Tongue (tissue), 2 donors: ENCODE measurements around the gene KCNJ2. TPM values are rescaled to one million over a fixed set of nuclear protein-coding genes. Genes with fewer than 3 reads are reported as not detected.

ENCODE experiments used
- DNase-seq: peaks from one replicate; pipeline ENCODE4 v3.0.0-alpha.2; 2015
- total RNA-seq: library from RNA; depleted of rRNA; stranded (reverse); fragments of >200 nt; gene quantifications from one replicate; pipeline ENCODE4 v1.2.3, GENCODE V29; 2014

Gene KCNJ2
- total RNA-seq = 19.1 TPM

DNA sequence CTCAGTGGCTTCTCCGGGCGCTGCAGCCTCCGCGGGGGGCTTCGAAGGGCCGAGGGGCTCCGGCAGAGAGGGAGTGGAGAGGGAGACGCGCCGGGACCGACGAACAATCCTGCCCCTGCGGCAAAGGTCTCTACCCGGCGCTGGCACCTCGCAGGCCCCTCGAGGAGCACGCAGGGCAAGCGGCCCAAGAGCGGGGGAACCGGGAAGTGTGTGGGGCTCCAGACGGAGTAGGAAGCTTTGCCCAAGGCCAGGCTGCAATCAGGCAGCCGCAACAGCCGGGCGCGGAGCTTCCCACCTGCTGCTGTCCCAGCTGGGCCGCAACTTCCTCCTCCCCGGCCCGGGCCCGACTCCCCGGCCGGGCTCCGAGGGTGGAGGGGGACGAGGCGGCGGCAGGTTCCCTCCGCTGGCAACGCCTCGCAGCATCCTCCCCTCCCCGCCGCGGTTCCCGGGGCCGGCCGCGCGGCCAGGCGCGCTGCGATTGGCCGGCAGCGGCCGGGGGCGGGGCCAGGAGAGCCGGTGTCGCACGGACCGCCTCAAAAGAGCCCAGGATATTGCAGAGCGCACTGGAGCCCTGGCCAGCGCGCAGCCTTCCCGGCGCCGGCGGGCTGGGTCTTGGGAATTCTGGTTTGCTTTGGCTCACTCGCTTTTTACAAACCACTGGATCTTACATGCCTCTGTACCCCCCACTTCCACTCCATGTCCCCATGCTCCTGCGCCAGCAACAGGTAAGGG lies at the start of gene KCNJ2:
TSS of gene KCNJ2 (plus strand) at position 556 of the 732 bp plus-strand sequence. CDS start 5,508 bp downstream, outside the sequence.
- peak; percentile 95 for DNase-seq

DNA sequence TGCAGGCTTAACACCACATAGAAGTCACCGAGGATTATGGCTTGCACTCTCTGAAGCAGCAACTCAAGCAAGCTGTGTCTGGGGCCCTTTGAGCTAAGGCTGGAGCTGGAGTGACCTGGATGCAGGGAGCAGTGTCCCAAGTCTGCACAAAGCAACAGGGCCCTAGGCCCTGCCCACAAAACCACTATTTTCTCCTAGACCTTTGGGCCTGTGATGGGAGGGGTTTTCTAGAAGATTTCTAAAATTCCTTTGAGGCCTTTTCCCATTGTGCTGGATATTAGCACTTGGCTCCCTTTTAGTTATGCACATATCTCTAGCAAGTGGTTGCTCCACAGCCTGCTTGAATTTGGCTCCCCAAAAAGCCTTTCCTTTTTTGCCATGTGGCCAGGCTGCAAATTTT lies 49.8 kb upstream of the KCNJ2 start:
- DNase-seq = no peak

DNA sequence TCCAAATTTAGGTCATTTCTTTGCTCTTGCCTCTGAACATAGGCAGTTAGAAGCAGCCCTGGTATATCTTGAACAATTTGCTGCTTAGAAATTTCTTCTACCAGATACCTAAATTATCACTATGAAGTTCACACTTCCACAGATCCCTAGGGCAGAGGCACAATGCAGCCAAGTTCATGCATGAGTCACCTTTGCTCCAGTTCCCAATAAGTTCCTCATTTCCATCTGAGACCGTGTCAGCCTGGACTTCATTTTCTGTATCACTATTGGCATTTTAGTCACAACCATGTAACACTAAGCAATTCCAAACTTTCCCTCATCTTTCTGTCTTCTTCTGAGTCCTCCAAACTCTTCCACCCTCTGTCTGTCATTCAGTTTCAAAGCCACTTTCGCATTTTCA lies 49.3 kb upstream of the KCNJ2 start:
- no peak for DNase-seq

DNA sequence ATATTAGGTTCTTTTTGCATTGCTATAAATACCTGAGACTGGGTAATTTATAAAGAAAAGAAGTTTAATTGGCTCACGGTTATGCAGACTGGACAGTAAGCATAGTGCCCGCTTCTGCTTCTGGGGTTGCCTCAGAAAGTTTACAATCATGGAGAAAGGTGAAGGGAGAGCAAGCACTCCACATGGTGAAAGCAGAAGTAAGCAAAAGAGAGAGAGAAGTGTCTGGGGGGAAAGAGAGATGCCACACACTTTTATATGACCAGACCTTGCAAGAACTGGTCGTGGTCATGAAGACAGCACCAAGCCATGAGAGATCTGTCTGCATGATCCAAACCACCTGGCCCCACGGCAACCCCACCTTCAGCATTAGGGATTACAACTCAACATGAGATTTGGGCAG lies 48.9 kb upstream of the KCNJ2 start:
- DNase-seq = no peak

DNA sequence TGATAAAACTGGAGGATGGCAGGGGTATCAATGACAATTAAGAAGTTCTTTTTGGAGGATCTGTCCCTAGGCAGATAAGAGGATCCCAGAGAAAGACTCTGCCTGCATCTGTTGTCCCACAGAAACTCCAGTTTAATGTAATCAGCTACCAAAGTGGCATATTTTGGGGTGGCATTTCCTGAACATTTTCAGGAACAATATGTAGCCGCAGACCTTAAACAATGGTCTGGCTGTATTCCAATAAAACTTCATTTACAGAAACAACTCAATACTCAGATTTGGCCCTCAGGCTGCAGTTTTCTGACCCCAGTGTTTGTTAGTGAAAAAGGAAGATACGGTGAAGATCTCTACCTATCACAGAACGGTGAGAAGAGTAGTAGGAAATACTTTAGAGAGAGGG lies 48.2 kb upstream of the KCNJ2 start:
- DNase-seq = no peak

DNA sequence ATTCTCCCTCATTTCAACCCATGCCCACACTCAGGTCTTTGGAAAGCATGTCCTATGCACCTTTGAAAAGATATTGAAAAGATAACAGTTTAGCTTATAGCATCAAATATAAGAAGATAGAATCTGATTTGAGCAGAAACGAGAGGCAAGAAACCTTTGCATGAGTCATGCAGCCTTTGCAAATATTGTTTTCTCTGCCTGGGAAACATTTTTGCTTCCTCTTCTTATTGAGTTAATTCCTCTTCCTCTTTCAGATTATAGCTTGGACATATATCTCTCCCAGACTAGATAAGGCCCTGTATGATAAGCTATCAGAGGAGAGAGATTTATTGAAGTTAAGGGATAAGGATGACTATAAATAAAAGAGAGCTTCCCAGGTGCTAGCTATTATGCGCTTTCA lies 46.1 kb upstream of the KCNJ2 start:
- DNase-seq = no peak

DNA sequence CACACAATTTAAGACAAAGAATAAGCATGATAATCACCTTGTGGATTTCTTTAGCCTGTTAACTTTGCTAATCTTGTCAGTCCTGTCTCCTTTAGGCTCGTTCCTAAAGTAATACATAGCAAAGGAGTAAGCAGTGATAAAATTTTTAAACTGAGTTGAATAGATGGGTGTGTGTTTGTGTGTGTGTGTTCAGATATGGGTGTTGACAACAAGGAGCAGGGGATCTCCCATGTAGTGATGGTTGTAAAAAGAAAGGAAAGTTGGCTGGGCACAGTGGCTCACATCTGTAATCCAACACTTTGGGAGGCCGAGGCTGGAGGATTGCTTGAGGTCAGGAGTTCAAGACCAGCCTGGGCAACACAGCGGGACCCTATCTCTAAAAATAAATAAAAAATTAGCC lies 44.6 kb upstream of the KCNJ2 start:
- no peak for DNase-seq

DNA sequence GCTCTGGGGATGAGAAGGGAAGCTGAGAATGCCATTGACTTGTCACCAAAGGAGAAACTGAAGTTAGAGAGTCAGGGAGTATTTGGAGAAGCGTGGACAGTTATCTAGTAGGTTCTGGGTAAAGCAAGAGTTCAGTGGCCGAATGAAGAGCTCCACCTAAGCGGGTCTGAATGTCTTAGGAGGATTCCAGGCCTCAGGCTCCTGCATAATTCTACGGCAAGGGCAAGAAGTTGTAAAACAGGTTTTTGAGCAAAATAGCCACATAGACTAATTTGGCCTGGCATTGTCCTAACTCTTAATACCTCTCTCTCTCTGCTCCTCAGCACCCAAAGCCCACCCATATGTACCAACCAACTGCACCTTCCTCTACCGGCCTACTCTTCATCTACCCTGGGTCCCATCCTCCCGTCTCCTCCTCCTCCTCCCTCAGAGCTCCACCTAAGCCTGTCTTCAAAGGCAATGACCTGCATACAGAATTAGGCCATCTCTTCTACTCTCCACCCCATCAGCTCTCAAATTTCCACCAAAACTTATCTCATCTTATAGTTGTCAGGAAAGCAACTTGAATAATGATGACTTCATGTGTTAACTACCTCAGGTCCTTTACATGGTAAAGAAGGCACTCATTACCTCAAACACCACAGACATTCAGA lies 42.0 kb upstream of the KCNJ2 start:
- DNase-seq = no peak

DNA sequence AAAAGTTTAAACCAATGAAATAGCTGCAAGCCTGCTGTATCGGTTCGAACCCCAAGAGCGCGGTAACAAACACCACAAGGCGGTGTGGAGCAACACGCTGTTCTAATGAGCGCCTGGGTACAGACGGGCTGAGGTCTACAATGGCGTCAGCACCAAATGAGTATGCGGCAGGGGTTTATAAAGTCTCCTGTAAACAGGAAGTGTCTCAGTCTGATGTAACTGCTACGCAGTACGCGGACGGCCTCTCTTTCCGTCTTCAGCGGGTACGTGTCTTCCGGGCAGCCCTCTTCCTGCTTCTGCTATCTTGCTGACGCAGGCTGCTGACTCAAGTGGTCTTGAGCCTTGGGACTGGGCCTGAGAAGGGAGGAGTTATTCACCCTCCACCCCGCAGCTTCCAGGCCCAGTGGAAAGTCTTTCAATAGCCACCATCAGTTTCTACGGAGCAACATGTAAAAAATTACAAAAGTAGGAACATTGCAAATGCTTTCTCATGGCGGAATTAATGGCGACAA lies 40.5 kb upstream of the KCNJ2 start:
- no peak for DNase-seq

DNA sequence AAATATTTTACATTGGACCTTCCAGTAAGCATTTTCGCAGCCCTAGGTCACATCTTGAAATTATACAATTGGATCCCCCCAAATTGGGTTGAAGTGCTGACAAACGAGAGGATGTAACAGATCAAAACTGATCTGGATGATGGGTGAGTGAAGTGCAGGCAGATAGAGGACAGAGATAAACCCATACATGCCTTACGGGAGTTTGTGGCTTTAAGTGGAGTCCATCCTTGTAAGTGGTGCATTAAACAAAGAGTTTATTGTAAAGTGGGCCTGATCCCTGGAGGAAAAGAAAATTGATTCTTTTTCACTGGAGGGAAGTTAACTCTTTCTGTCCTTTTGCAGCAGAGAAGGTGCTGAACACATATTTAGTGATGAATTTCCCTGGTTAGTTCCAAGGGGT lies 39.0 kb upstream of the KCNJ2 start:
- no peak for DNase-seq

DNA sequence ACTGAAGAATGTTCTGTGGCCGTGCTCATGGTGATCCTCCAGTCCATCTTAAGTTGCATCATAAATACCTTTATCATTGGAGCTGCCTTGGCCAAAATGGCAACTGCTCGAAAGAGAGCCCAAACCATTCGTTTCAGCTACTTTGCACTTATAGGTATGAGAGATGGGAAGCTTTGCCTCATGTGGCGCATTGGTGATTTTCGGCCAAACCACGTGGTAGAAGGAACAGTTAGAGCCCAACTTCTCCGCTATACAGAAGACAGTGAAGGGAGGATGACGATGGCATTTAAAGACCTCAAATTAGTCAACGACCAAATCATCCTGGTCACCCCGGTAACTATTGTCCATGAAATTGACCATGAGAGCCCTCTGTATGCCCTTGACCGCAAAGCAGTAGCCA lies 36.8 kb upstream of the KCNJ2 start:
- DNase-seq = no peak

DNA sequence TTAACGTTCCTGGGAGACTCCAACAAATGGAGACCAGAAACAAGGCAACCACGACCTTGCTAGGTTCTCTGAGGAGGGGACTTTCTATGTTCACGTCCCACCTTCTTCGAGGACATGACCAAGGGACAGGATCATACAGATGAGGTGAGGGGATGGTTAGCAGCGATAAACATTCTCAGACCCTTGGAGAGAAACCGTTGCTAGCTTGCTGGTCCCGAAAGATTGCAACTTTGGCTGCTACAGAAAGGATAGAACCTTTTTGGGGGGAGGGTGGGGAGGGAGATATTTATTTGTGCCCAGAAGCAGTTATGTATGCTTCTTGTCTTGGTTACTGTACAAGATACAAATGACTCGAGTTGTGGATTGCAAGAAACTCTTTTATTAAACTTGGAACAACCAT lies 35.3 kb upstream of the KCNJ2 start:
- no peak for DNase-seq

DNA sequence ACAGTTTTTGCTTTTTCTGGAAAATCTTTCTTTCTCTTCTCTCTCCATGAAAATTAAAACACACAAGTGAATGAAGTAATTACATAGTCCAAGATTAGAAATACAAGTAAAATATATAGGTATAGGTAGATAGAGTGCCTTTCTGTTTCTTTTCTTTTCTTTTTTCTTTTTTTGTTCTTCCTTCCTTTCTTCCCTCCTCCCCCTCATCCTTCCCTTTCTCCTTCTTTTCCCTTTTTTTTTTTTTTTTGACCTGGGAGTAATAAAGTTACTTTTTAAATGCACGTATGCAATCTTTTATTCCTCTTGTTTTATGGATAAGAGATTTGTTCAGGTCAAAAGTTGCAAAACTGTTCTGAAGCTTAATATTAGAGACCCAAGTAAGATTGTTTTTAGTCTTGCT lies 34.6 kb upstream of the KCNJ2 start:
- DNase-seq = no peak

DNA sequence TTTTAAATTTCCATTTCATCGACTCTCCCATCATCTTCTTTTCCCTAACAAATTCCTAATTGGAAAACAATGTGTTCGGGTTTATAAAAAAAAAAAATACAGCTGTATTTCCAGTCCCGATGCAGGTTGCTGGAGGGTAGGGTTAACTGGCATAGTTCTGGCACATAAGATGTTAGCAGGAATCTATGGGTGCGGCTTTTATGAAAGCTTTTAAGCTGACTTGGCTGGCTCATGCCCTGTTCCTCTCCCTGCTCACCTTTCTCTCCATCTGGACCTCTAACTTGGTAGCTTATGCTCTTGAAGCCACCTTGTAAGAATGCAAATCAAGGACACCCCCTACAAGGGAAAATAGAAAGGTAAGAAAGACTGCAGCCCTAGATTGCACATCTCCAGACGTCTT lies 33.2 kb upstream of the KCNJ2 start:
- no peak for DNase-seq

DNA sequence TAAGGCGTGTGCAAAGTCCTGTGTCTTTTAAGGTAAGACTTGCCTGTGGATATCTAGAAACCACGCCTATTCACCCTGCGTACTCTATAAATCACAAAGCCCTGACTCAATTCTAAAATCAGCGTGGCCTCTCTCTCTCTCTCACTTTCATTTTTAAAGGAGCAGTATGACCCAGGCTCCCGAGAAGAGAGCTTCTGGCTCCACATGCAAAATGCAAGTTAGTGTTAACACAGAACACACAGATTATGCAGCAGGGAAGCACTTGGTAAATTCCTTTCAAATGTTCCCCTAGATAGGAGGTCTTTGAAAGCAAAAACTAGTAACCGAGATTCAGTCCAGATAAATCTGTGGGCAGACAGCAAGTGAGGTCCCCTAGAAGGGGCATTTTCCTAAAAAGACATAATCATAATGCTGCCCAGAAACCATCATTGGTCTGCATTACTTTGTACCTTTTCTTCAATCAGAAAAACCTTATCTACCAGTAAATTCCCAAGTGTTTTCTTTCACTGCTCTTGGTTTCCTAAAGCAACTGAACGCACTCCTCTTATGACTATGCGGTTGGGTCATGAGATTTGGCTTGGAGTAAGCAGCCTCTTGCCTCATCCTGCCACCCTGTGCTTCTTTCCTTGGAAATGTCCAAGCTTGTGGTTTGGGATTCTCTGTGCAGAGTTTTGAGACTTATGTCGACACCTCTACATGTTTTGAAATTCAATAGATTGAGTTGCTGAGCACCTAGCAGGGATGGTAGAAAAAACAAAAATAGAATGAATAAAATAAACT lies 31.7 kb upstream of the KCNJ2 start:
- DNase-seq = peak; percentile 63

DNA sequence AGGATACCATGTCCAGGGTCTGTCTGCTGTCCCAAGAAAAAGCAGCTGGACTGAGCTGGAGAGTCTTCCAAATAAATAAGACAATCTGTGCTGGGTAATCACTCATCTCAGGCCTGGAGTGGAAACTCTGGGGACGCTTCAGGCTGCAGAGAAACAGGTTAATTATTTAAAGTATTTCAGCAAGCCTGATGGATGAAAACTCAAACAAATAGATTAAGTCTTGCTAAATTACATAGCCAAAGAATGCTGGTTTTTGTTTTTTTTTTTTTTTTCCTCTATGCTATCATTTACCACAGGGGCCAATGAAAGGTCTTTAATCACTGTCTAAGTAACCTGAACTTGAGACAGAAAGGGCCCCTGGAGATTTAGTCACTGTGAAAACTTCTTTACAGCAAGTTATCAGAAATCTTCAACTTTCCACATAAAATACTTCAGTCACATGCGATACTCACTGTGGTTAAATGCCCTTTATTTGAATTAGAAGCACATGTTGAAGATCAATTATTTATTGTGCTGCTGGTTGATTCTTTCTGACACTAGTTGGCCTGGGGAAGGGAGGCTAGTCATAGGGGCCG lies 31.0 kb upstream of the KCNJ2 start:
- peak; percentile 59 for DNase-seq

DNA sequence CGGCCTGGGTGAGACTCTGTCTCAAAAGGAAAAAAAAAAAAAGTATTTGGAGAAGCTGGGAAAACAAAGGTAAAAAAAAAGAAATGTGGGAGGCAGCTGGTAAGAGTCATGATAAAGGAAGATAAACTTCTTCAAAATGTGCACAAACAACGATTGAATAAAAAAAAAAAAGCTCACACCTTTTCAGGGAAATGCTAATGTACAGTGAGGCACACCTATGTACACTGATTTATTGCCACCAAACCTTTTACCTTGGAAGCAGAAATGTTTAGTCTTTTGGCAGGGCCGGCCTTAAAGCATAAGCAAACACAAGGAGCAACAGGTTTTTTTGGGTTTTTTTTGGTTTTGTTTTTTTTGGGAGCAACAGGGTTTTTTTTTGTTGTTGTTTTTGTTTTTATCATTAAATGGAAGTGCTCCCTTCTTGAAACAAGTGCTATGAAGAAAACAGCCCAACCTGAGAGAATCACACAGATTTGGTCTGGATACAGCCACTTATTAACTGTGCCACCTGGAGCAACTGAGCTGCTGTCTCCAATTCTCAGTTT lies 29.8 kb upstream of the KCNJ2 start:
- no peak for DNase-seq

DNA sequence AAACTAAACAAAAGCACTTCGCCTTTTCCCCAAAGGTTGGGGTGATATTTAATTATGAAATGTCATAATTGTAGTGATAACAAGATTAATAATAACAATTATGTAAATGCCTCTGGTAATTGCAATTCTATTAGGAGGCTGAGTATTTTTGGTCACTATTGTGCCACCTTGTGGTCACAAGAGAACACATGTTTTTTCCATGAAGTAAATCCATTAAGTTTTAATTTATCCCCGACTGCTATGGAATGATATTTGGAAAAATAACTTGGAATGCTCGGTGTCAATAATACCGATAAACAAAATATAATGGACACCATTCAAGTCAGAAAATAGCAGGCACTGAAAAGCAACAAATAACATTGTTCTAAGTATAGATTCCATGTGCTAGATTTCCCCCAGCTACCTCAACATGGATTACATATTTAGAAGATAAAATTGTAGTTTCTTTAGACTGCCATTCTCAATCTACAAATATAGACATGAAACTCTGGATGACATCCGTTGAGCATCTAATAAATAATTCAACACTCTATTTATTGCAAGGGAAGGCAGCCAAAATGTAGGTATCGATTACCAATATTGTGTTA lies 25.0 kb upstream of the KCNJ2 start:
- peak; percentile 65 for DNase-seq

DNA sequence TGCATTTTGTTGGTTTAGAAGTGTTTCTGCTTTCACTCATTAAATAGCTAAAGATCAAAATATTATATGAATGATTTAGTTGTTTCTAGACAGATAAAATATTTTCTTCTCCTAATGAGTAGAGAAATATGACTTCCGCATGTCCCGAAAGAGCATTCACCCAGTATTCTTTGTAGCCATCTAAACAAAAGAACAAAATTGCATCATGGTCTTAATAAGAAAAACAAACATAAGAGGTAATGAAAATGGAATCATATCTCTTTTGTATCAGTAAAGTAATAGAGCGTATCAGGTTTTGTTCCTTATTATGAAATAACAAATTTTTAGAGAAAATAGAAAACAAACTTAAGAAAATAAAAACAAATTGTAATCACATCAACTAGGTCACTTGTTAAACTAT lies 16.1 kb upstream of the KCNJ2 start:
- DNase-seq = no peak

DNA sequence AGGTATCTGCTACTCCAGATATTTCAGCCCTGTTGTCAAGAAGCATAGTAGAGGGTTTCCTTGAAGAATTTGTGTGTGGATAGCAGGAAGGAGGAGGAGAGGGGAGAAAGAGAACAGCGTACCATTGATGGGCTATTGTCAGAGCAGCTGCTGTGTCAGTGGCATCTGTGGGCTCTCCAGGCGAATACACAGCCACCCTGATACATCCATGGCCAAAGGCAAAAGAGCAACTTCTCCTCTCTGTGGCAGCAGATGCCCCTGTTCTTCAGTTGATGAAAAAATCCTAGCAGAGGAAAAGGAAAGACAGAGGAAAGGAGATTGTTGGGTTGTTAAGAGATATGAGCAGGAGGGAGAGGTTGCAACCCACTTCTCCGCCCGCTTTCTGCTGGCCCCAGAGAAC lies 12.2 kb upstream of the KCNJ2 start:
- DNase-seq = no peak

DNA sequence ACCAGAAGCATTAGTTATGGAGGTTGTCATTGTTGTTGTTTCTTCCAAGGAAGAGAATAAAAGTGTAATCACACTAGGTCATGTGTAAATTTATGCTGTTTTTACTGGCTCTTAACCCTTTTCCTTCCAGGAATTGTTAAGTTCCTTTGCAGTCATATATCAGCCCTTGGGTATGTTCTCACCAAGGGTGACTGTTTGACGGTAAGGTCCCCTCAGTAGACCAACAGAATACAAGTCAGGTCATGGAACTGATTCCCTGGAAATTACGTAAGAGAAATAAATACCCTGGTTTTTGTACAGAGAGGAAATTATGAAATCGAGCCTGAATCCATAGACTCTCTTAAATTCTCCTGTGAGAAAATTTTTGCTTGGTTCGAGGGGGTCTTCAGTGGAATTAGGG lies 11.2 kb upstream of the KCNJ2 start:
- DNase-seq = no peak

DNA sequence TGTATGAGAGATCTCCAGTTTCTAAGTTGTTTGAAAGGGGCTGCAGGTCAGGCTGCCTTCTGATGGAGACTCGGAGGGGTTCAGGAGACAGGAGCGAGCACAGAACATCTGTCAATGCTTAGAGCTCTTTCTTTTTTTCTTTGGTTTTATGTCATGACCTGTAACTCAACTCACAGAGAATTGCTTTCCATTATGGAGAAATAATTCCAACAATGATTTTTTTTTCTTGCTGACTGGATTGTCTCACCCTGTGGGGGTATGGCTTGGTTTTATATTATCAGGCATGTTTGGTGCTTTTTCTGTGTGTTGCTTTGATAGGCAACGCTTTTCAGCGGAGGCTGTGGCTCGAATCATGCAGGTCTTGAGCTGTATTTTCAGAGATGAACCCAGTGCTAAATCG lies 10.7 kb upstream of the KCNJ2 start:
- DNase-seq = no peak
